ENCODE measurements around the gene RACGAP1.

The RACGAP1 gene

DNA sequence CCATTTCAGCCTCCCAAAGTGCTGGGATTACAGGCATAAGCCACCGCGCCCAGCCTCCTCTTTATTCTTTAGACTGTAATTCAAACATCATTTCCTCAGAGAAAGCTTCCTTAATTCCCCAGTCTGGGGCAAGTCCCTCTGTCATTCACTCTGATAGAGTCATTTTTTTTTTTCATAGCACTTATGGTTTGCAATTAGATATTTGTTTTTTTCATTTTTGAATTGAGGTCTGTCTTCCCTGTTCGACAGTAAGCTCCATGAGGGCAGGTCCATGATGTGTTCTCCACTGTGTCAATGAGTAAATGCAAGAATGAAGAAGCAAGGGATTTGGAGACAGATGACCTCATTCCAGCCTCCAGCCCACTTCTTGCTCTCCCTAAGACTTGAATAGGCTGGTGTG is 44.2 kb upstream of the RACGAP1 start:
- DNase-seq (ENCODE audit: low read depth in 2 of 2): no peak

DNA sequence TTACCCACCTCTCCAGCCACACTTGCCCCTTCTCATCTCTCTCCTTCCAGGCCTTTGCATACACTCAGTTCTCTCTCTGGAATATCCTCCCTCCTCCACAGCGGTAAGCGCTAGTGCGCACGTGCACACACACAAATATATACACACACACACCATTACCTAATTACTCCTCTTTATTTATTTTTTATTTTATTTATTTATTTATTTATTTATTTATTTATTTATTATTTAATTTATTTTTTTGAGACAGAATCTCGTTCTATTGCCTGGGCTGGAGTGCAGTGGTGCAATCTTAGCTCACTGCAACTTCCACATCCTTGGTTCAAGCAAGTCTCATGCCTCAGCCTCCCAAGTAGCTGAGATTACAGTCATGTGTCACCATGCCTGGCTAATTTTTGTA is 43.8 kb upstream of the RACGAP1 start:
- TF ChIP-seq, protein P1, sequence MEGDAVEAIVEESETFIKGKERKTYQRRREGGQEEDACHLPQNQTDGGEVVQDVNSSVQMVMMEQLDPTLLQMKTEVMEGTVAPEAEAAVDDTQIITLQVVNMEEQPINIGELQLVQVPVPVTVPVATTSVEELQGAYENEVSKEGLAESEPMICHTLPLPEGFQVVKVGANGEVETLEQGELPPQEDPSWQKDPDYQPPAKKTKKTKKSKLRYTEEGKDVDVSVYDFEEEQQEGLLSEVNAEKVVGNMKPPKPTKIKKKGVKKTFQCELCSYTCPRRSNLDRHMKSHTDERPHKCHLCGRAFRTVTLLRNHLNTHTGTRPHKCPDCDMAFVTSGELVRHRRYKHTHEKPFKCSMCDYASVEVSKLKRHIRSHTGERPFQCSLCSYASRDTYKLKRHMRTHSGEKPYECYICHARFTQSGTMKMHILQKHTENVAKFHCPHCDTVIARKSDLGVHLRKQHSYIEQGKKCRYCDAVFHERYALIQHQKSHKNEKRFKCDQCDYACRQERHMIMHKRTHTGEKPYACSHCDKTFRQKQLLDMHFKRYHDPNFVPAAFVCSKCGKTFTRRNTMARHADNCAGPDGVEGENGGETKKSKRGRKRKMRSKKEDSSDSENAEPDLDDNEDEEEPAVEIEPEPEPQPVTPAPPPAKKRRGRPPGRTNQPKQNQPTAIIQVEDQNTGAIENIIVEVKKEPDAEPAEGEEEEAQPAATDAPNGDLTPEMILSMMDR (IDR thresholded peaks at IDR 0.05; ENCODE audit: low read depth, low read length): no peak

More for the DNA sequence above, 44.2 kb upstream of the RACGAP1 start:
- TF ChIP-seq, protein P1 (IDR thresholded peaks at IDR 0.05; ENCODE audit: low read depth, low read length): no peak
- H3K4me3 ChIP-seq (replicated peaks in 1 of 2; ENCODE audit: low read depth in 2 of 2, low read length in 2 of 2): no peak overlapping the region

DNA sequence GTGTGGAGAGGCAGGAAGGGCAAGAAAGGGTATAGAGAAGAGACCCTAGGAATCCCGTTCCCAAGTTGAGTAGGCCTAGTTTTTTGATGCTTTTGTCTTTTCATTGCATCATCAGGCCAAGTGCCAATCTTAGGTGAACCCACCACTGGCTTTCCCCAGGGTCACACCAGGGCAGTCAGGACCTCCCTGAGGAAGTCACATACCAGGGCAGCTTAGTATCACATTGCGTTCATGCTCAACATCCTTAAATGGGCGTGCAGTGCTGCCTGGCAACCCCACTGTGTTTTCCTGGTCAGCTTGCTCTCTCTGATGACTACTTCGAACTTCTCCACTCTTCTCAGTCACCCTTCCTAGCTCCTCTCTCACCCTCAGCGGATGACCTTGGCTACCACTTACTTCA is 41.1 kb upstream of the RACGAP1 start:
- H3K4me3 ChIP-seq (replicated peaks in 1 of 2; ENCODE audit: low read depth in 2 of 2, low read length in 2 of 2): no peak overlapping the region
- peak; percentile 84 for DNase-seq (ENCODE audit: low read depth in 2 of 2)

More for the DNA sequence above, 43.8 kb upstream of the RACGAP1 start:
- no peak for DNase-seq (ENCODE audit: low read depth in 2 of 2)
- H3K4me3 ChIP-seq (replicated peaks in 1 of 2; ENCODE audit: low read depth in 2 of 2, low read length in 2 of 2): no peak overlapping the region

DNA sequence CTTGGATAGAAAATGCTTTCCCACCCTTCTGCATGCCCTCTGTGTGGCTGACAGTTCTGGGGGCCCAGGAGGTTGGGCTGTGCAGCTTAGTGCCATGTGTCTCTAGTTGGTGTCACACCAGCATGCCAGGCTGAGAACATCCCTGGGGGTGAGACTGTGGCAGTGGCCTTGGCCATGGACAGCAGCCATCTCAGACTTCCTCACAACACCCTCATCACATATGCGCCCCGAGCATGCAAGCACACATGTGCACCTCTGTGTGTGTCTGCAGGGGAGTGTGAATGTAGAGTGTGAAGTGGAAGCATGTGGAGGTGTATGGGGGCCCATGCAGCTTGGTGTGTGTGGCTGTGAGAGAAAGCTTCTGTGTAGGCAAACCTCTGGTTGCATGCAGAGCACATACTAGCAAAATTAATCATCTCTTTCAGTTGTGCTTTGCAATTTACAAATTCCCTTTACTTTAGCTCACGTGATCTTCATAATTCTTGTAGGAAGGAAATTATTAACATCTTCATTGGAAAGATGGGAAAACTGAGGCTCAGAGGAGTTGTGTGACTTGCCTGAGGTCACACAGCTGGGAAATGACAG is 40.5 kb upstream of the RACGAP1 start:
- DNase-seq (ENCODE audit: low read depth in 2 of 2): no peak
- TF ChIP-seq, protein P1 (IDR thresholded peaks at IDR 0.05; ENCODE audit: low read depth, low read length): no peak
- no peak overlapping the region for H3K4me3 ChIP-seq (replicated peaks in 1 of 2; ENCODE audit: low read depth in 2 of 2, low read length in 2 of 2)

More for the DNA sequence above, 41.1 kb upstream of the RACGAP1 start:
- TF ChIP-seq, protein P1 (IDR thresholded peaks at IDR 0.05; ENCODE audit: low read depth, low read length): no peak

DNA sequence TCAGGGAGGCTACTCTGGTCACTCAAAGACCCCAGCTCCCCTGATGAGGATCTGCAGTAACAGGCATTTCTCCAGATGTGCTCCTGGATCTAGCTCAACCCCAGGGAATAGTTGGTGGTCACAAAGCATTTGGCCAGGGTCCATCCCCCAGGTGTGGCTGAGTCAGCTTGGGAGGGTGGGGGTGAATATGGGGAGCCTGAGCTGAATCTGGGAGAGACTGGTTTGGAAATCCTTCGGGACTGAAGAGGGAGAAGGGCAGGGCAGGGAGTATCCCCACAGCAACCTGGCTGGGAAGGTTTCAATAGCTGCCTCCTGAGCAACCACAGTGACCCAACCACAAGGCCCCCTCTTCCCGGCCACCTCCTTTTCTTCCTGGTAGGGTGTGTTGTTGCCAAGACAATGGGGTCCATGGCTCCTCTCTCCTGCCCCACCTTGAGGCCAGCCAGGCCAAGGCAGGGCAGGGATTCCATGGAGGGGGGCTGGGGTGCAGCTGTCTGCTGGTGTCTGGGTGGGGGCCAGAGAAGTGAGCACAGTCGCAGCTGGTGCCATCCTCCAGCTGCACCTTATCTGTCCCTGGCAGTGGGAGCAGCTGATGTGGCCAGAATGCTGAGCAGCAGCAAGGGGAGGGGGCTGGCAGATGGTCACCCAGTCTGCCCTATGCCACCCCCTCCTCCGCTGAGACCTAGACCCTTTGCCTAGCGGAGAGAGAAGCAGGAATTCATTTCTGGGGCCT is 37.6 kb upstream of the RACGAP1 start:
- H3K4me3 ChIP-seq (replicated peaks in 1 of 2; ENCODE audit: low read depth in 2 of 2, low read length in 2 of 2): no peak overlapping the region
- TF ChIP-seq, protein P1 (IDR thresholded peaks at IDR 0.05; ENCODE audit: low read depth, low read length): no peak
- no peak for DNase-seq (ENCODE audit: low read depth in 2 of 2)

DNA sequence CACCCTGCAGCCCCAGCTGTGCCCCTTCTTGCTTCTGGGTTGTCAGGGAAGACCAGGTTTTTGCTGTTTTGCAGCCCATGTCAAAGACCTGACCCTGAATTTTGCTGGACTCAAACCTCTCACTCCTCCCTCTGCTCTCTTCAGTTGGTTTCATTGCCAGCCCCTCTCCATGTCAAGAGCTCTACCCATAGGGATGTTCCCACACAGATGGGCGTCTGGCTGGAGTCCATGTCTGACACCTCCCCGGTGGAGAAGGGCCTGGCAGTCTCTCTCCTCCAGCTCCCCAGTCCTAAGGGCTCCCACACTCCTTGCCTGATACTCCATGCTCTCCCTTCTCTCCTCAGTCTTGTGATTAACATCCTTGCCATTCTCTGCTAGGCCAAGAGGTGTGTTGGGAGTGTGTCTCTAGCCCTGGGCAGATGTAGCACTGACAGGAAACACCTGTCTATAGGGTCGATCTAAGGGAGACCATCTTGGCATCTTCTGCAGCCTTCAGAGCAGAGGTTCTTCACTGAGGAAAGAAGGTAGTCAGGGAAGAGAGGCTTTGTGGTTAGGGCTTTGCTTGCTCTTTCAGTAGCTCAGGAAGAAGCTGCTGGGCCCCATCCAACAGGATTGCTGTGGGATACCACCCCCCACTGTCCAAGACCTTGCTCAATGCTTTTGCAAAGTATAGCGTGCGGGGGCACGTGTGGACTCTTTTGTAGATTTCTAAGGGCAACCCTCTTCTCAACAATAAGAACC is 36.8 kb upstream of the RACGAP1 start:
- TF ChIP-seq, protein P1 (IDR thresholded peaks at IDR 0.05; ENCODE audit: low read depth, low read length): no peak
- H3K4me3 ChIP-seq (replicated peaks in 1 of 2; ENCODE audit: low read depth in 2 of 2, low read length in 2 of 2): no peak overlapping the region
- DNase-seq (ENCODE audit: low read depth in 2 of 2): no peak

All from cardiac fibroblast (primary cell).